H9 (cell line): Measurements from ENCODE around the gene DPP6. TPM values are rescaled to one million over a fixed set of nuclear protein-coding genes. Genes with fewer than 3 reads are reported as not detected.

Experiments
- DNase-seq: peaks from one replicate; pipeline ENCODE4 v3.0.0-alpha.2; 2017
- H2AFZ ChIP-seq: one replicate; pipeline ENCODE4 v1.6.1; 2013; ENCODE audit warnings: mild to moderate bottlenecking, low read length, control low read depth, moderate library complexity
- H2AK5ac ChIP-seq: 2 replicates; pipeline ENCODE4 v1.6.1; 2013; ENCODE audit warnings: low read length, control low read depth, mixed read lengths; ENCODE audit not compliant: insufficient read length
- H2BK120ac ChIP-seq: one replicate; pipeline ENCODE4 v1.6.1; 2013; ENCODE audit warnings: low read depth, mild to moderate bottlenecking, low read length, control low read depth, inconsistent platforms; ENCODE audit not compliant: poor library complexity, severe bottlenecking
- H2BK12ac ChIP-seq: 2 replicates; pipeline ENCODE4 v1.6.1; 2013; ENCODE audit warnings: low read length, control low read depth, mixed read lengths, low read depth; ENCODE audit not compliant: insufficient read length
- H2BK15ac ChIP-seq: 2 replicates; pipeline ENCODE4 v1.6.1; 2013; ENCODE audit warnings: low read depth, low read length, control low read depth
- H2BK20ac ChIP-seq: one replicate; pipeline ENCODE4 v1.6.1; 2013; ENCODE audit warnings: low read depth, mild to moderate bottlenecking, low read length, control low read depth, inconsistent platforms; ENCODE audit not compliant: poor library complexity, severe bottlenecking
- H2BK5ac ChIP-seq: 2 replicates; pipeline ENCODE4 v1.6.1; 2013; ENCODE audit warnings: low read length, control low read depth, mixed read lengths; ENCODE audit not compliant: insufficient read length
- H3K14ac ChIP-seq: 2 replicates; pipeline ENCODE4 v1.6.1; 2013; ENCODE audit warnings: low read length, control low read depth; ENCODE audit not compliant: insufficient read depth
- H3K18ac ChIP-seq: 2 replicates; pipeline ENCODE4 v1.6.1; 2013; ENCODE audit warnings: low read depth, mild to moderate bottlenecking, mixed read lengths, low read length, control low read depth; ENCODE audit not compliant: insufficient read length
- H3K23ac ChIP-seq: 2 replicates; pipeline ENCODE4 v1.6.1; 2013; ENCODE audit warnings: low read length, control low read depth, mixed read lengths, low read depth; ENCODE audit not compliant: insufficient read length
- H3K23me2 ChIP-seq: 2 replicates; pipeline ENCODE4 v1.6.1; 2013; ENCODE audit warnings: low read depth, mild to moderate bottlenecking, mixed read lengths, low read length, control low read depth; ENCODE audit not compliant: insufficient read length, poor library complexity, severe bottlenecking
- H3K27ac ChIP-seq: 2 replicates; pipeline ENCODE4 v1.5.1; 2013; ENCODE audit warnings: low read length, control low read depth, mixed read lengths, low read depth; ENCODE audit not compliant: insufficient read length
- H3K27me3 ChIP-seq: 2 replicates; pipeline ENCODE4 v1.6.1; 2013; ENCODE audit warnings: low read length, control low read depth, inconsistent platforms; ENCODE audit not compliant: insufficient read depth
- H3K4ac ChIP-seq: 2 replicates; pipeline ENCODE4 v1.6.1; 2013; ENCODE audit warnings: low read depth, mild to moderate bottlenecking, control low read depth, inconsistent platforms, low read length, moderate library complexity
- H3K4me1 ChIP-seq: 2 replicates; pipeline ENCODE4 v1.6.1; 2013; ENCODE audit warnings: low read length, control low read depth, inconsistent platforms; ENCODE audit not compliant: insufficient read depth
- H3K4me2 ChIP-seq: 2 replicates; pipeline ENCODE4 v1.6.1; 2013; ENCODE audit warnings: low read length, control low read depth, mixed read lengths; ENCODE audit not compliant: insufficient read length, insufficient read depth
- H3K56ac ChIP-seq: 2 replicates; pipeline ENCODE4 v1.6.1; 2013; ENCODE audit warnings: low read depth, mild to moderate bottlenecking, mixed read lengths, low read length, control low read depth; ENCODE audit not compliant: insufficient read length
- H3K79me1 ChIP-seq: 2 replicates; pipeline ENCODE4 v1.6.1; 2013; ENCODE audit warnings: low read depth, mild to moderate bottlenecking, moderate library complexity, low read length, control low read depth, inconsistent platforms; ENCODE audit not compliant: insufficient read depth, poor library complexity, severe bottlenecking
- H3K79me2 ChIP-seq: 2 replicates; pipeline ENCODE4 v1.6.1; 2013; ENCODE audit warnings: low read length, control low read depth, inconsistent platforms; ENCODE audit not compliant: insufficient read depth
- H3K9ac ChIP-seq: 2 replicates; pipeline ENCODE4 v1.6.1; 2013; ENCODE audit warnings: low read length, control low read depth, mixed read lengths; ENCODE audit not compliant: insufficient read length; ENCODE audit errors: extremely low read depth
- H3K9me3 ChIP-seq: one replicate; pipeline ENCODE4 v1.6.1; 2013; ENCODE audit warnings: low read depth, low read length, inconsistent platforms; ENCODE audit not compliant: control insufficient read depth
- H3T11ph ChIP-seq: one replicate; pipeline ENCODE4 v1.6.1; 2013; ENCODE audit warnings: mild to moderate bottlenecking, low read length, control low read depth, inconsistent platforms
- H4K20me1 ChIP-seq: one replicate; pipeline ENCODE4 v1.6.1; 2013; ENCODE audit not compliant: control insufficient read depth, insufficient read length, insufficient read depth
- H4K5ac ChIP-seq: 2 replicates; pipeline ENCODE4 v1.6.1; 2013; ENCODE audit warnings: low read depth, mild to moderate bottlenecking, mixed read lengths, low read length, control low read depth; ENCODE audit not compliant: insufficient read length
- H4K8ac ChIP-seq: replicated peaks from 2 replicates; pipeline ENCODE4 v1.6.1; 2013; ENCODE audit warnings: low read length, control low read depth, mixed read lengths, low read depth; ENCODE audit not compliant: insufficient read length
- H4K91ac ChIP-seq: 2 replicates; pipeline ENCODE4 v1.6.1; 2013; ENCODE audit warnings: low read depth, mild to moderate bottlenecking, moderate library complexity, mixed read lengths, low read length, control low read depth; ENCODE audit not compliant: insufficient read length
- H3K27ac Mint-ChIP-seq, 3 experiments: 2 replicates in 2 of 3; 3 replicates in 1 of 3; pipeline ENCODE4 v1.8.0; 2020 to 2021; ENCODE audit warnings: mixed read lengths in 3 of 3, mild to moderate bottlenecking in 1 of 3, moderate library complexity in 1 of 3
- H3K27me3 Mint-ChIP-seq: 2 replicates; pipeline ENCODE4 v1.8.0; 2021; ENCODE audit warnings: low read depth, mild to moderate bottlenecking, moderate library complexity, mixed read lengths
- H3K36me3 Mint-ChIP-seq, 3 experiments: 2 replicates in 2 of 3; 3 replicates in 1 of 3; pipeline ENCODE4 v1.8.0; 2020 to 2021; ENCODE audit warnings: low read depth in 3 of 3, mixed read lengths in 3 of 3; ENCODE audit not compliant: insufficient read depth in 1 of 3
- H3K4me1 Mint-ChIP-seq, 2 experiments: 2 replicates each; pipeline ENCODE4 v1.8.0; 2020; ENCODE audit warnings: mixed read lengths in 2 of 2
- H3K4me3 Mint-ChIP-seq, 2 experiments: 2 replicates in 1 of 2; 3 replicates in 1 of 2; pipeline ENCODE4 v1.8.0; 2020 to 2021; ENCODE audit warnings: mild to moderate bottlenecking in 2 of 2, mixed read lengths in 2 of 2, moderate library complexity in 1 of 2
- H3K9me3 Mint-ChIP-seq, 2 experiments: 2 replicates in 1 of 2; 3 replicates in 1 of 2; pipeline ENCODE4 v1.8.0; 2020; ENCODE audit warnings: mild to moderate bottlenecking in 2 of 2, mixed read lengths in 2 of 2, moderate library complexity in 1 of 2
- CTCF ChIP-seq: fragments of 200-600 bp; sonication (generic); conservative IDR thresholded peaks from 3 replicates; pipeline ENCODE4 v1.8.0; 2021; ENCODE audit warnings: antibody characterized with exemption, mild to moderate bottlenecking
- WGBS: extraction: QIAGEN DNeasy Blood & Tissue Kit; methylation state at CpG from one replicate; pipeline ENCODE4 v1.1.7; 2013; ENCODE audit warnings: missing lambda C conversion rate, low lambda C conversion rate, mixed read lengths; ENCODE audit not compliant: insufficient read length; ENCODE audit errors: extremely low coverage; 5-methylcytosine and 5-hydroxymethylcytosine counted together
- total RNA-seq: library from RNA; stranded (reverse); gene quantifications from 2 replicates; pipeline ENCODE4 v1.2.1, GENCODE V29; 2021

Gene DPP6
- total RNA-seq, 1 experiment from 2014 or later = 4.5 TPM

- H3K56ac ChIP-seq = no peak overlapping the region
- no peak overlapping the region for H3K27ac ChIP-seq
- no peak overlapping the region for H3K18ac ChIP-seq
- no peak overlapping the region for H2BK12ac ChIP-seq
- H2AK5ac ChIP-seq = no peak overlapping the region
- no peaks in the 10 kb centered on the region for H3K79me2 ChIP-seq
- DNase-seq = no peak
- H4K20me1 ChIP-seq = no peaks in the 10 kb centered on the region
- no peak overlapping the region for H2BK15ac ChIP-seq
- H4K8ac ChIP-seq = no peak overlapping the region
- Mint-ChIP-seq H3K36me3 (peaks cover 0 to 8% (median 0%) of the 10 kb centered on the region in 3 experiments; a peak in 3 of 7 replicates), H3K4me3 (no peak overlapping the region), H3K27ac (no peak overlapping the region; a peak in 1 of 7 replicates), H3K9me3 (peaks cover 5 to 6% of the 10 kb centered on the region in 2 experiments), H3K27me3 (no peaks in the 10 kb centered on the region; the same call in 1 of the 2 replicates), H3K4me1 (peaks cover 4 to 6% of the 10 kb centered on the region in 2 experiments; a peak in 2 of 4 replicates)
- no peaks in the 10 kb centered on the region for H3K4me1 ChIP-seq
- no peaks in the 10 kb centered on the region for H3K27me3 ChIP-seq
- H3K9me3 ChIP-seq = no peaks in the 10 kb centered on the region
- no peak overlapping the region for H2AFZ ChIP-seq
- H4K91ac ChIP-seq = no peak overlapping the region
- no CpG with 5 or more reads among the region's 6 CpGs for WGBS
- no peak overlapping the region for H4K5ac ChIP-seq
- no peaks in the 10 kb centered on the region for H3K23me2 ChIP-seq
- H3K23ac ChIP-seq = no peak overlapping the region
- H2BK20ac ChIP-seq = no peak overlapping the region
- no peak overlapping the region for H2BK5ac ChIP-seq
- H3K4me2 ChIP-seq = no peak overlapping the region
- H3K4ac ChIP-seq = no peak overlapping the region
- H3K14ac ChIP-seq = no peak overlapping the region
- H3K9ac ChIP-seq = no peak overlapping the region
- TF ChIP-seq CTCF = no peak
- H3T11ph ChIP-seq = no peak overlapping the region
- no peaks in the 10 kb centered on the region for H3K79me1 ChIP-seq
- no peak overlapping the region for H2BK120ac ChIP-seq
These were observed 298.7 kb downstream of the DPP6 start for GRCh38 chr7:154350892-154351291.
